ENCODE results near the gene TRIM17. TPM values are rescaled to one million over a fixed set of nuclear protein-coding genes. Genes with fewer than 3 reads are reported as not detected.

TRIM17 gene
- total and polyA plus RNA-seq, 2 of the 13 experiments (the other 11 are each of a cell fraction or from before 2014, with no cell fraction given): 0.32 to 0.64 TPM

- H3K79me2 ChIP-seq (ENCODE audit: insufficient read depth, low read length): no peaks in the 10 kb centered on the region
- H2AFZ ChIP-seq (ENCODE audit: low read length): no peak overlapping the region
- no peak overlapping the region for H3K4me3 ChIP-seq (replicated peaks in 1 of 3; ENCODE audit: insufficient read depth in 1 of 3, low read depth in 2 of 3, low read length in 3 of 3)
- FAIRE-seq: no peak
- H3K4me2 ChIP-seq (ENCODE audit: low read depth, low read length): no peak overlapping the region
- peaks cover 7 to 34% of the 10 kb centered on the region in 2 experiments for H3K36me3 ChIP-seq (replicated peaks in 1 of 2; ENCODE audit: control insufficient read depth in 1 of 2, insufficient read depth in 2 of 2, low read length in 2 of 2)
- DNase-seq (ENCODE audit: low spot score): no peak
- CTCF ChIA-PET (ENCODE audit: low intra/inter-chr PET ratio, low total read pairs): no interaction called here
- intact Hi-C loops (cut with micrococcal nuclease; ENCODE audit: unreplicated experiment) (no loop called here), in situ Hi-C loops (cut with HindIII; ENCODE audit: extremely low pct_ligation_motif_present, low pct_unique_long_range_greater_than_20kb) (no loop called here)
- TF ChIP-seq, protein P1, sequence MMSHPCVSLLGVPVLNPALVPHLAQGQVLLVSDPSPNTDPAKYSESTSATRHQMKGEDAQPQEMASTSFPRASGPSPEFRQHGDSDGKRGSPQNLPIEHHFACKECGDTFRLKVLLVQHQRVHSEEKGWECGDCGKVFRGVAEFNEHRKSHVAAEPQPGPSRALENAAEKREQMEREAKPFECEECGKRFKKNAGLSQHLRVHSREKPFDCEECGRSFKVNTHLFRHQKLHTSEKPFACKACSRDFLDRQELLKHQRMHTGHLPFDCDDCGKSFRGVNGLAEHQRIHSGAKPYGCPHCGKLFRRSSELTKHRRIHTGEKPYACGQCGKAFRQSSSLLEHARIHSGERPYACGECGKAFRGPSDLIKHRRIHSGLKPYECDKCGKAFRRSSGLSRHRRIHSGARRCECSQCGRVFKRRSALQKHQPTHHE (CRISPR knock-in tag; IDR thresholded peaks at IDR 0.05; ENCODE audit: borderline replicate concordance): no peak
- TF ChIP-seq ZNF318 (CRISPR knock-in tag; IDR thresholded peaks at IDR 0.05) (no peak), RBM22 (optimal IDR thresholded peaks at IDR 0.05; ENCODE audit: low read length) (peak; percentile 53), POLR2G (IDR thresholded peaks at IDR 0.05; ENCODE audit: low read depth, low read length) (peak; percentile 14; the same call in 1 of the 2 replicates)
- TF ChIP-seq, protein P2, sequence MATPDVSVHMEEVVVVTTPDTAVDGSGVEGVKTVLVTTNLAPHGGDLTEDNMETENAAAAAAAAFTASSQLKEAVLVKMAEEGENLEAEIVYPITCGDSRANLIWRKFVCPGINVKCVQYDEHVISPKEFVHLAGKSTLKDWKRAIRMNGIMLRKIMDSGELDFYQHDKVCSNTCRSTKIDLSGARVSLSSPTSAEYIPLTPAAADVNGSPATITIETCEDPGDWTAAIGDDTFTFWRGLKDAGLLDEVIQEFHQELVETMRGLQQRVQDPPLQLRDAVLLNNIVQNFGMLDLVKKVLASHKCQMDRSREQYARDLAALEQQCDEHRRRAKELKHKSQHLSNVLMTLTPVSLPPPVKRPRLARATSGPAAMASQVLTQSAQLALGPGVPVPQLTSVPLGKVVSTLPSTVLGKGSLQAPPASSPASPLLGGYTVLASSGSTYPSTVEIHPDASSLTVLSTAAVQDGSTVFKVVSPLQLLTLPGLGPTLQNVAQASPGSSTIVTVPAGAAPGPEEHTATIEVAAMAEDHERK (CRISPR knock-in tag; IDR thresholded peaks at IDR 0.05; ENCODE audit: low read depth): no peak
- no peak overlapping the region for H3K9ac ChIP-seq (ENCODE audit: insufficient read depth, low read depth, low read length)
- H3K9me3 ChIP-seq (ENCODE audit: low read length): no peaks in the 10 kb centered on the region
- no peaks in the 10 kb centered on the region for H4K20me1 ChIP-seq (ENCODE audit: insufficient read depth, low read length)
- ATAC-seq: no peak; the same call in 2 of the 3 replicates
- H3K4me1 ChIP-seq (ENCODE audit: insufficient read depth, low read length): peaks cover 9% of the 10 kb centered on the region
- WGBS (ENCODE audit: low lambda C conversion rate): 97% methylated on average over 11 of the region's 12 CpGs
- BruUV-seq (replicated peaks): no TSS peak
- H3K27me3 ChIP-seq (ENCODE audit: control insufficient read depth in 1 of 2, insufficient read depth in 2 of 2, low read length in 2 of 2): no peaks in the 10 kb centered on the region
- POLR2A ChIA-PET: interaction anchor here (1.1 to 1.6 kb wide), 3 partner anchors 10 to 14 kb away, joined by 3 to 6 read pairs (median 3); partner anchors contain the start of gene TRIM11
- H3K27ac ChIP-seq (ENCODE audit: extremely low read length, insufficient read depth, low read length): no peak overlapping the region
Measured at GRCh38 chr1:228392111-228392936, 24.3 kb downstream of the TRIM17 start.
